Sciatic nerve (tissue), 2 donors: Measurements from ENCODE around the gene MET. TPM values are rescaled to one million over a fixed set of nuclear protein-coding genes. Genes with fewer than 3 reads are reported as not detected.
"Not testable (repeated sequence)": the region's sequence is repeated elsewhere in the genome, so short reads cannot be mapped to it uniquely, and the experiment has no call there.

Experiments
- ATAC-seq: fragments of 200-7000 bp; cut with Tn5 transposase; one replicate; pipeline ENCODE4 v1.9.1; 2020; ENCODE audit warnings: mild to moderate bottlenecking, moderate library complexity
- DNase-seq: peaks from one replicate; pipeline ENCODE4 v3.0.0-alpha.2; 2020; ENCODE audit warnings: low spot score
- intact Hi-C: fragments of 100-400 bp; cut with DNase I; formaldehyde crosslinking; loops from one replicate; pipeline ENCODE4 v1.14.2; 2022
- total RNA-seq: library from RNA; stranded (reverse); fragmentation: NEBNext Ultra II Directional; extraction: Animal tissue kit (Norgen Biotek cat#: 25700); gene quantifications from one replicate; pipeline ENCODE4 v1.2.1, GENCODE V29; 2021
- donor health status: DM: no; HTN: no; CAD: no.
- donor health status: DM: no; HTN: no; CAD: no.

The MET gene
- total RNA-seq, result 60.7 TPM

GRCh38 chr7:116671681-116672595, at the start of gene MET:
Gene MET, plus strand, starts transcription at chr7:116672196. Its CDS starts 26,889 bp downstream, at chr7:116699085.
- intact Hi-C loops, result loop anchor here (5.0 kb wide), 1 partner anchor 135 kb away; no protein-coding TSS in a partner anchor
- DNase-seq, result peak; percentile 87
- peak; percentile 96 for ATAC-seq

DNA sequence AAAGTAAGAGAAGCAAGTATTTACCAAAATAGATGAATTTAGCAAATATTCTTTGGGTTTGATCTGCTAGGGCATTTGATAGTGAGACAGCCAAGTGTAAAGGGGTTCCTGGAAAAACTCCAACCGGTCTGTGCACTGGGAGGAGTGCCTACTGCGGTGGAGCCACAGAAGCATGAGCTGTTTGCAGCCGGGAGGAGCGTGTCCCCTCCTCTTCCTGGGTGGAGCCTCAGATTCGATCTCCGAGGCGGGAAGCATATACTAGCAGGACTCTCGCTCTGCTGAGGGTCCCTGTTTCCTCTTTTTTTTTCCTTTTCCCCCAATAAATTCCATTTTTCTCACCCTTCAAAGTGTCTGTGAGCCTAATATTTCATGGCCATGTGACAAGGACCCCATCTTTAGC, 45.1 kb upstream of the MET start:
- intact Hi-C loops, result no loop called here
- no peak for DNase-seq
- ATAC-seq, result no peak

DNA sequence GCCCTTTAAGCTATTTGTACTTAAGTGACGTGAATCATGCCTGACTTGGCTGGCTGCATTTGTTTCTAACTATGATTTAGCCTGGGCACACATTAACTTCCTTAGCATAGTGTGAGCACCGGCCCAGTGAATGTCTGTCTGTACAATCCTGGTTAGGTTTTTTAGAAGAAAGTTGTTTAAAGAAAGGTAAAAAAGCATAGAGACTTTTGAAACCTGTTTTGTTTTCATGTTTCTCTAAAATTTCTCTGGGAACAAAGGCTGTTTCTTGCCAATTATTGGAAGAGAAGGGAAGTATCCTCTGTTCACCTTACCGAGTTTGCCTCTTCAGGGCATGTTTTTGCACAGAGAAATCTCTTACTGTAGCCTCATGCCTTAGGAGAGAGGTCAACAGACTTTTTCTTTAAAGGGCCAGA, 42.9 kb upstream of the MET start:
- DNase-seq (no peak), ATAC-seq (no peak)
- intact Hi-C loops, result no loop called here

- intact Hi-C loops, result no loop called here
- DNase-seq (no peak), ATAC-seq (no peak)
These were observed 41.6 kb upstream of the MET start for GRCh38 chr7:116630357-116630756.

- intact Hi-C loops, result no loop called here
- peak; percentile 49 for ATAC-seq
- no peak for DNase-seq
These were observed 40.9 kb upstream of the MET start for GRCh38 chr7:116630932-116631671.

- intact Hi-C loops, result no loop called here
- DNase-seq, result no peak
- ATAC-seq, result no peak
These were observed 40.3 kb upstream of the MET start for GRCh38 chr7:116631676-116632075.

GRCh38 chr7:116632384-116632783, 39.6 kb upstream of the MET start:
- intact Hi-C loops, result no loop called here
- DNase-seq, result no peak
- no peak for ATAC-seq

DNA sequence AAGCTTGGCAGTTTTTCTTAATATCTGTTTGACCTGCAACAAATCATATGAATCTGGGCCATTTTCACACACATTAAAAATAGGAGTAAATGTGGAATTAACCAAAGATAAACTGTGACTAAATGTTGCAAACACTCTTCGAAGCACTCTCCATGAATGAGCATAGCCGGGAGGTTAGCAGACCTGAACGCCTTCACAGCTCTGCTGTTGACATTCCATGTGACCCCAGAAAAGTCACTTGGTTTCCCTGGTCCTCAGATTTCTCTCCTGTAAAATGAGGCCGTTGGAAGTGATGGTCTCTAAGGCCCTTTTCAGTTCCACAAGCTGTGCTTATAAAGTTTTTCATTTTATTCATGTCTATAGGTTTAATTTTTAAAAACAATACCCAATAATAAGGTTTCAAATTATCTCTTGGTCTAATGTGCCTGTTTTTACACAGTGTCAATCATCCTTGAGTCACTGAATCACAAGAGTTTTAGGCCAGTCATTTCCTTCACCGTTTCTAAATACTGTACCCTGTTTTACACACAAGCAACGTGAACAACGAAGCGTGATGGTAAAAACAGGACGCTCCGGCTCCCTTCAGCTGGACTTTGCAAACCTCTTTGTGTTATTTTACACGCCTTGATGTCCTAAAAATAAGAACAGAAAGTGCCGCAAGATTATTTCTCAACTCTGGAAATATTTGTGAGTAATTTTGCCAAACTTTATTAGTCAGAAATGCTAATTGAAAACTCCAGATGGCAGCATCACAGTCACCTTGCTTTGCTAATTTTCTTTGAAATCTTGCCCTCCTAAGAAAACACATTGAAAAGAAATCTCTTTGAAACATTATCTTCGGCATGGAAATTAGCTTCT, 38.6 kb upstream of the MET start:
- ATAC-seq (peak; percentile 84), DNase-seq (no peak)
- intact Hi-C loops, result no loop called here

DNA sequence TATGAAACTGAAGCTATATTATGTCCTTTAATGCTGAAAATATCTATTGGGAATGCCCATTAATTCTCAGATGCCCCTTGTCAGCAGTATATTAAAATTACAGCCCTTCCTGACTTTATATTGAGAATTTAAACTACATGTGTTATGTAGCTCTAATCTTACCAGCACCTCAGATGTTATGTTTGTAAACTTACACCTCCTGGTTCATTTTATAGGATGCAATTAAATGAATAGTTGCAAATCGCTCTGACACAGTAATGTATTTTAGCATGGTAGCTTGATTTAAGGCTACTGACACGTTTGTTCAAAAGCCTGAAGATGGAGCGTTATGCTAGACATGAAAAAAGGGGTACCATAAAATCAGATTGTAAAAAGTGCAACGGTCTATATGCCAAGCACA, 35.0 kb upstream of the MET start:
- no peak for ATAC-seq
- DNase-seq, result no peak
- intact Hi-C loops, result no loop called here

DNA sequence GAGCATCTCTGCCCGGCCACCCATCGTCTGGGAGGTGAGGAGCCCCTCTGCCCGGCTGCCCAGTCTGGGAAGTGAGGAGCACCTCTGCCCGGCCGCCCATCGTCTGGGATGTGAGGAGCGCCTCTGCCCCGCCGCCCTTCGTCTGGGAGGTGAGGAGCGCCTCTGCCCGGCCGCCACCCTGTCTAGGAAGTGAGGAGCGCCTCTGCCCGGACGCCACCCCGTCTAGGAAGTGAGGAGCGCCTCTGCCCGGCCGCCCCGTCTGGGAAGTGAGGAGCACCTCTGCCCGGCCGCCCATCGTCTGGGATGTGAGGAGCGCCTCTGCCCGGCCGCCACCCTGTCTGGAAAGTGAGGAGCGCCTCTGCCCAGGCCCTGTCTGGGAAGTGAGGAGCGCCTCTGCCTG, 33.4 kb upstream of the MET start:
- intact Hi-C loops, DNase-seq, ATAC-seq: not testable (repeated sequence)

DNA sequence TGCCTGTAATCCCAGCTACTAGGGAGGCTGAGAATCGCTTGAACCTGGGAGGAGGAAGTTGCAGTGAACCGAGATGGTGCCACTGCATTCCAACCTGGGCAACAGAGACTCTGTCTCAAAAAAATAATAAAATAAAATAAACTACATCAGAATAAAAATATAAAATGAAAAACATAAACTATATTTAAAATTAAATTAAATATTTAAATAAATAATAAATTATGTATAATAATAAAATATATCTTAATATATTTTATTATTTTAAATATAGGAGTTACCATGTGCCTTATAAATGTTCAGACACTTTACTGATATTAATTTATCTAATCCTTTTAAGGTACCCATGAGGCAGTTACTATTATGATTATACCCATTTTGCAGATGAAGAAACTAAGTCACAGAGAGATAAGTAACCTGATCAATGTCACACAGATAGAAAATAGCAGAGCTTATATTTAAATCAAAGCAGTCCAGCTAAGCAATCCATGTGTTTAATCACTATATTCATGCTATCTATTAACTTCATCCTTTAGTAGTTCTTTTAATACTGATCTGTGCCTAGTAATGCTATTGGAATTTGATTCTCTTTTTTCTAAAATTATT, 30.3 kb upstream of the MET start:
- intact Hi-C loops, result no loop called here
- no peak for DNase-seq
- no peak for ATAC-seq

DNA sequence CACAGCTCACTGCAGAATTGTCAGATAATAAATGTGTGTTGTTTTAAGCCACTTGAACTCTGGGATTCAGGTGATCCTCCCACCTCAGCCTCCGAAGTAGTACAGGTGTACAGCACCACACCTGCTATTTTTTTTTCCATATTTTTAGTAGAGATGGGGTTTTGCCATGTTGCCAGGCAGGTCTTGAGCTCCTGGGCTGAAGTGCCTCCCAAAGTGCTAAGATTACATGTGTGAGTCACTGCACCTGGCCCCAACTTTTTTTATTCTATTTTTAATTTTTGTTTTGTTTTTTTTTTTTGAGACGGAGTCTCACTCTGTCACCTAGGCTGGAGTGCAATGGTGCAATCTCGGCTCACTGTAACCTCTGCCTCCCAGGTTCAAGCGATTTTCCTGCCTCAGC, 28.8 kb upstream of the MET start:
- ATAC-seq, DNase-seq: not testable (repeated sequence)

GRCh38 chr7:116644628-116645027, 27.4 kb upstream of the MET start:
- intact Hi-C loops, result no loop called here
- no peak for DNase-seq

More for the DNA sequence above, 28.8 kb upstream of the MET start:
- intact Hi-C loops, result not testable (repeated sequence)

GRCh38 chr7:116647290-116647689, 24.7 kb upstream of the MET start:
- intact Hi-C loops, result no loop called here
- DNase-seq (no peak), ATAC-seq (no peak)

More at GRCh38 chr7:116644628-116645027, 27.4 kb upstream of the MET start:
- ATAC-seq, result no peak

- ATAC-seq (no peak), DNase-seq (no peak)
- intact Hi-C loops, result no loop called here
These were observed 24.1 kb upstream of the MET start for GRCh38 chr7:116647861-116648260.

- no peak for DNase-seq
- ATAC-seq, result no peak
- intact Hi-C loops, result no loop called here
These were observed 21.6 kb upstream of the MET start for GRCh38 chr7:116650436-116650835.

- DNase-seq (no peak), ATAC-seq (no peak)
- intact Hi-C loops, result no loop called here
These were observed 19.2 kb upstream of the MET start for GRCh38 chr7:116652793-116653192.

DNA sequence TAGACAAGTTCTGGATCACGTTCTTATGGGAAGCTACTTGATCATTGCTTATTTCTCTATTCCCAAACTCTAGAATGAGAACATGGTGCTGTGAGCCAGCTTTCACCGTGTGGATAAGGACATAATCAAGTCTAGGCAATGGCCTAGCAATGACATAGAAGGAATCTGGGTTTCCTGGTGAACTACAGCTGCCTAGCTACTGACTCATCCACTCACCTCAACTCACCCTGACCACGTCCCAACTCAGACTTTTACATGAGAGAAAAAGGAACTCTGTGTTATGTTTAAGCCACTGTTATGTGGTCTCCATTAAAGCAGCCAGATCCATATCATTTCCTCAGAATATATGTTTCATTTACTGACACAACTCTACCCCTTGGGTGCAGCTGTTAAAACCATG, 18.8 kb upstream of the MET start:
- intact Hi-C loops, result no loop called here
- ATAC-seq, result no peak

GRCh38 chr7:116653646-116654045, 18.4 kb upstream of the MET start:
- DNase-seq, result no peak
- ATAC-seq, result no peak
- intact Hi-C loops, result no loop called here

More for the DNA sequence above, 18.8 kb upstream of the MET start:
- DNase-seq, result no peak
